Measurements from ENCODE around the gene LHFPL3.

- TF ChIP-seq CTCF (IDR thresholded peaks at IDR 0.05), result no peak
- no peak for TF ChIP-seq POLR2A (IDR thresholded peaks at IDR 0.05)
These were observed 566.5 kb downstream of the LHFPL3 start for GRCh38 chr7:104894726-104895521.

Data from thyroid gland (tissue), 4 donors.